Heart right ventricle (tissue), 16 donors: ENCODE results near the gene TXNL4B. TPM values are rescaled to one million over a fixed set of nuclear protein-coding genes. Genes with fewer than 3 reads are reported as not detected.
"Not testable (repeated sequence)": the region's sequence is repeated elsewhere in the genome, so short reads cannot be mapped to it uniquely, and the experiment has no call there.

Experiments
- ATAC-seq, 8 donors: fragments of 200-7000 bp; cut with Tn5 transposase; one replicate each; pipeline ENCODE4 v1.9.1; 2020; ENCODE audit warnings: mild to moderate bottlenecking in 8 of 8, moderate library complexity in 8 of 8, moderate number of reproducible peaks in 1 of 8
- DNase-seq, 2 donors: peaks; one replicate each; pipeline ENCODE4 v3.0.0-alpha.2; 2020
- H3K27ac ChIP-seq, 10 donors: fragments of 200-600 bp; sonication (generic) in 2 of 10; one replicate each; pipeline versions ENCODE4 v1.5.0 to v1.8.0; 2020 to 2022; ENCODE audit warnings: mild to moderate bottlenecking in 3 of 10
- H3K27me3 ChIP-seq, 7 donors: fragments of 200-600 bp; one replicate each; pipeline ENCODE4 v1.8.0; 2021 to 2022; ENCODE audit warnings: mild to moderate bottlenecking in 2 of 7
- H3K36me3 ChIP-seq, 9 donors: fragments of 200-600 bp; sonication (generic) in 1 of 9; one replicate each; pipeline versions ENCODE4 v1.5.0 to v1.8.0; 2020 to 2022; ENCODE audit warnings: mild to moderate bottlenecking in 2 of 9
- H3K4me1 ChIP-seq, 9 donors: fragments of 200-600 bp; sonication (generic) in 1 of 9; one replicate each; pipeline versions ENCODE4 v1.5.0 to v1.8.0; 2020 to 2022; ENCODE audit warnings: mild to moderate bottlenecking in 4 of 9
- H3K4me3 ChIP-seq, 10 donors: fragments of 200-600 bp; sonication (generic) in 2 of 10; one replicate each; pipeline versions ENCODE4 v1.5.0 to v1.8.0; 2020 to 2022; ENCODE audit warnings: mild to moderate bottlenecking in 7 of 10, moderate library complexity in 2 of 10
- H3K9me3 ChIP-seq, 11 donors: fragments of 200-600 bp in 10 of 11; sonication (generic) in 2 of 11; one replicate each; pipeline versions ENCODE4 v1.5.0 to v1.8.0; 2013 to 2022; ENCODE audit warnings: mild to moderate bottlenecking in 2 of 11, control low read depth in 1 of 11, moderate library complexity in 1 of 11
- CTCF ChIP-seq, 9 donors: fragments of 200-600 bp; sonication (generic) in 2 of 9; IDR thresholded peaks; one replicate each; pipeline versions ENCODE4 v1.5.0 to v1.8.0; 2021 to 2022; ENCODE audit warnings: antibody characterized with exemption in 9 of 9, mild to moderate bottlenecking in 5 of 9, moderate library complexity in 1 of 9
- WGBS, 2 donors: extraction: QIAGEN DNeasy Blood & Tissue Kit; methylation state at CpG; one replicate each; pipeline ENCODE4 v1.1.7; 2013; ENCODE audit warnings: inconsistent platforms in 1 of 2; 5-methylcytosine and 5-hydroxymethylcytosine counted together
- intact Hi-C, 10 donors: fragments of 100-400 bp; cut with DNase I; formaldehyde crosslinking; loops; one replicate each; pipeline versions ENCODE4 v1.11.1 to v1.14.2; 2022
- polyA plus RNA-seq, 2 donors: library from polyadenylated mRNA; stranded (reverse); fragments of 200-250 nt; gene quantifications; one replicate each; pipeline ENCODE4 v1.2.3, GENCODE V29; 2013
- total RNA-seq, 10 donors: library from RNA; stranded (reverse); fragmentation: NEBNext Ultra II Directional in 3 of 10; extraction: Animal tissue kit (Norgen Biotek cat#: 25700) in 3 of 10; gene quantifications; one replicate each; pipeline versions ENCODE4 v1.2.1 to v1.2.4, GENCODE V29; 2021 to 2023
- donor health status: Arrhythmogenic right ventricular cardiomyopathy.
- donor health status: ischemic (EF 13 %, LVEDD 7.1; RV severe dilation, severe dysfunction).
- donor health status: healthy with polysubstance abuse.
- donor health status: DM: no; HTN: yes; CAD: no.
- donor health status: DM: no; HTN: no; CAD: no.
- donor health status: ischemic (EF 25% LVEDD 6.9; RV normal size, moderate dysfunction).
- donor health status: ischemic (EF 25% LVEDD 5.7; RV mildly dilated, moderate dysfunction).
- donor health status: healthy.
- donor health status: DM: yes; HTN: yes; CAD: no.
- donor health status: Ischemic cardiomyopathy.
- donor health status: ischemic (EF 35%, LVEDD 5.7; RV mildly dilated, moderate dysfunction).
- donor health status: nonischemic (EF 11% LVEDD 7.7; RV severe dilation, severe dysfunction).
- donor health status: DM: yes; HTN: yes; CAD: no.
- donor health status: PGD.
- donor health status: ischemic (EF 29% LVEDD 5.4; RV normal size, mild dysfunction).
- donor health status: nonischemic (EF 23%, LVEDD 6.1; RV moderate dilation, normal function).

TXNL4B gene
- total and polyA plus RNA-seq, 12 donors: 3.2 to 11.7 (median 5.9) TPM

DNA sequence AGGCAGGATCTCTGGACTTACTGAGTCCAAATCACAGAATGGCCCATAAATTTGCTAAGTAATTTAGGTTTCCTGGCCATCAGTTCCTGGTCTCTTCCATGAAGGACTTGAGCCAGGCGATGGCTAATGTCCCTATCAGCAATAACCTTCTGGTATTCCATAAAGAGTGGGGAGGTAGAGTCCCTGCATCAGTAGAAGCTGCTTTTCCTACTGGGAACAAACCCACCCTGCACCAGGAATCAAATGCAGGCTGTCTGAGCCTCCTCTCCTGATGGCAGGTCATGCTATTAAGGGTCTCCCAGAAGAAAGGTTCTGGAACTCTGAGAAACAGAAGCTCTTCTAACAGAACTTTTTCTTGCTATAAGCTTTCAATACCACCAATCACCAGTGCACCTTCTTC lies 31.9 kb downstream of the TXNL4B start:
- DNase-seq (no peak), ATAC-seq (no peak)
- Histone ChIP-seq H3K4me1 (peaks cover 0 to 1% (median 0%) of the 10 kb centered on the region in 9 donors), H3K4me3 (no peak overlapping the region), H3K9me3 (no peaks in the 10 kb centered on the region), H3K36me3 (peaks cover 0 to 3% (median 0%) of the 10 kb centered on the region in 9 donors), H3K27ac (no peak overlapping the region), H3K27me3 (no peaks in the 10 kb centered on the region)
- no peak for TF ChIP-seq CTCF (IDR thresholded peaks at IDR 0.05)
- WGBS, 2 donors: 96 to 100% methylated on average over 1 of the region's 1 CpG
- intact Hi-C loops: no loop called here

- intact Hi-C loops: no loop called here
- DNase-seq (no peak), ATAC-seq (no peak)
- Histone ChIP-seq H3K9me3 (no peaks in the 10 kb centered on the region), H3K4me1 (no peaks in the 10 kb centered on the region), H3K36me3 (peaks cover 0 to 3% (median 0%) of the 10 kb centered on the region in 9 donors), H3K27me3 (no peaks in the 10 kb centered on the region), H3K4me3 (no peak overlapping the region), H3K27ac (no peak overlapping the region)
- TF ChIP-seq CTCF (IDR thresholded peaks at IDR 0.05): no peak
- 90 to 92% methylated on average over 9 of the region's 9 CpGs for WGBS, 2 donors
These were observed 33.0 kb downstream of the TXNL4B start for GRCh38 chr16:72060405-72060804.

DNA sequence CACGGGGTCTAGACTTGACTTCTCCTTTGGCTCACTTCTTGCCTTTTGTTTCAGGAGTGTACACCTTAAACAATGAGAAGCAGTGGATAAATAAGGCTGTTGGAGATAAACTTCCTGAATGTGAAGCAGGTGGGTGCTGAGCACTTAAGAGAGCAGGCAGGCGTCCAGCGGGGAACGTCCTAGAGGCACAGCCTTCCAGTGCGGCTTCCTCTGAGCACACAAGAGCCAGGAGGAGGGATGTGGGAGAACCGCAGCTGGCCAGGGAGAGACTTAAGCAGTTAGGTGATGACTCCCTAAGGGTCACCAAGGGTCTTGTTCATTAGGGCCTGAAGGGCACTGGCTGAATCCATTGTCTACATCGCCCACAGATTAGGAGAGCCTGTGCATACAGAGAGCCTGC lies 34.4 kb downstream of the TXNL4B start:
- H3K9me3 ChIP-seq, DNase-seq, H3K4me3 ChIP-seq, H3K4me1 ChIP-seq, intact Hi-C loops, H3K27ac ChIP-seq, H3K36me3 ChIP-seq, H3K27me3 ChIP-seq: not testable (repeated sequence)
- ATAC-seq: peak in 4 of 8 donors; percentile 24 to 59 (median 50)
- WGBS, 2 donors: 64 to 74% methylated on average over 5 to 6 of the region's 7 CpGs

- H3K4me3 ChIP-seq, DNase-seq, H3K27ac ChIP-seq, H3K27me3 ChIP-seq, intact Hi-C loops, H3K9me3 ChIP-seq, H3K4me1 ChIP-seq, H3K36me3 ChIP-seq: not testable (repeated sequence)
- 68% methylated on average over 1 of the region's 6 CpGs; no CpG with 5 or more reads in 1 of the 2 donors for WGBS, 2 donors
- ATAC-seq: peak in 4 of 8 donors; percentile 60 to 78 (median 76)
These were observed 36.1 kb downstream of the TXNL4B start for GRCh38 chr16:72057313-72057712.

DNA sequence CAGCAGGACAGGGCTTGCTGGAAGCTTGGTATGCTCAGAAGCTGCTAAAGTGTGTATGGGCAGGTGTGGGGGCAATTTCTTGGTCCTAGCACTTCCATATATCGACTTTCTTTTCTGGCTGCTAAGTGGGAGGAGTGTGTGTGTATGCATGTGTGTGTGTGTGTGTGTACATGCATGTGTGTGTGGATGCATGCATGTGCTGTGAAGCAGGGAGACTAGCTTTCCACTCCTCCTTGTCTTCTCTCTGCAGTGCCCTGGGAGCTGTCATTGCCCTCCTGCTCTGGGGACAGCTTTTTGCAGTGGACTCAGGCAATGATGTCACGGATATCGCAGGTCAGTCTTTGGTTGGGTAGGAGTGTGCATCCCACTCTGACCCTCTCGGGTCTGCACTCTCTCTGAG lies 37.5 kb downstream of the TXNL4B start:
- no peak for DNase-seq
- peaks cover 0 to 18% (median 0%) of the 10 kb centered on the region in 9 donors for H3K4me1 ChIP-seq
- no peak overlapping the region for H3K27ac ChIP-seq
- ATAC-seq: no peak
- no peak for TF ChIP-seq CTCF (IDR thresholded peaks at IDR 0.05)
- no peaks in the 10 kb centered on the region for H3K9me3 ChIP-seq
- H3K27me3 ChIP-seq: no peaks in the 10 kb centered on the region
- intact Hi-C loops: no loop called here
- WGBS, 2 donors: 85 to 91% methylated on average over 4 of the region's 4 CpGs
- H3K4me3 ChIP-seq: no peak overlapping the region
- H3K36me3 ChIP-seq: no peaks in the 10 kb centered on the region

DNA sequence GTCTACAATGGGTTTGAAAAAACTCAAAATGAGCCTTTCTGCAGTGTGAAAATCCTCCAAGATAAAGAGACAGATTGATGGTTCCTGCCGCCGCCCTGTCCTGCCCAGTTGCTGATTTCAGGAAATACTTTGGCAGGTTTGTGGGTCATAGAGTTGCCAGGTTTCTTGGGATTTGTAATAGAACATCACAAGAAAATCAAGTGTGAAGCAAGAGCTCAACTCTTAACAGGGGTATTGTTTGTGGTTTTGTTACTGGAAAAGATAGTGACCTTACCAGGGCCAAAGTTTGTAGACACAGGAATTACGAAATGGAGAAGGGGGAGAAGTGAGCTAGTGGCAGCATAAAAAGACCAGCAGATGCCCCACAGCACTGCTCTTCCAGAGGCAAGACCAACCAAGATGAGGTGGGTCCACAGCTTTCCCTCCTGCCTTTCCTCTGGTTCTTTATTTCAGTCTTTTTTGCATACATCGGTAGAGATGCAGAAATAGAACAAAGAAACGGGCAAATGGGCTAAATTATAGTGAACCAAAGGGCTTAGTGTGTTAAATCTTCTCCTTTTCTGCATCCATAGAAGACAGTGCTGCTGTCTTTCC lies 39.1 kb downstream of the TXNL4B start, which contains the start of gene HP:
TSS of gene HP (plus strand) at position 252 of the 594 bp plus-strand sequence. CDS start at position 400, 148 bp downstream.
- WGBS, 2 donors: 74 to 80% methylated on average over 5 of the region's 5 CpGs
- H3K36me3 ChIP-seq, intact Hi-C loops, H3K27ac ChIP-seq, DNase-seq, H3K9me3 ChIP-seq, H3K27me3 ChIP-seq, H3K4me3 ChIP-seq, ATAC-seq: not testable (repeated sequence)
- peaks cover 0 to 24% (median 0%) of the 10 kb centered on the region in 9 donors for H3K4me1 ChIP-seq
